Measurements from ENCODE around the gene FAM180A. TPM values are rescaled to one million over a fixed set of nuclear protein-coding genes. Genes with fewer than 3 reads are reported as not detected.

FAM180A gene
- total and polyA plus RNA-seq, 9 of the 15 experiments (the other 6 are each of a cell fraction or from before 2014, with no cell fraction given): not detected

DNA sequence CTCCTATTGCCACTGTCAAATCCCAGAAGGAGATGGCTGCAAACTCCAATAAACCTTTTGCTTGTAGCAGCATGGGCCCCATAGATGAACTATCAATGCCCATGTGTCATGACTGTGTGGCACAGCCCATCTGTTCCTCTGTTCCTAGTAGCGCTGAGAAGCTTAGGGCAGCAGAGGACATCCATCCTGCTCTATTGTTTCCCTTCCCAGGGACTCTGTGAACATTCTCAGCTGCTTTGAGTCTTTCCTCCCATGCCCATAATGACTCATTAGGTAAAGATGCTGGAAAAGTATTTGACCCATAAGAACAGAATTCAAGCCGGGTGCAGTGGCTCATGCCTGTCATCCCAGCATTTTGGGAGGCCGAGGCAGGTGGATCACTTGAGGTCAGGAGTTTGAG, 58.0 kb downstream of the FAM180A start:
- DNase-seq (ENCODE audit: extremely low read depth in 1 of 4, low spot score in 3 of 4) (no peak), ATAC-seq (no peak), FAIRE-seq (no peak)
- 0 out of 5 replicates have a peak, but pooled peaks cover 0 to 8% of the 10 kb centered on the region in 2 experiments for H3K27me3 ChIP-seq (ENCODE audit: control insufficient read depth in 2 of 2, insufficient read depth in 2 of 2, low read length in 2 of 2)
- H3K4me3 ChIP-seq: no peak overlapping the region
- H3K9me3 ChIP-seq (replicated peaks; ENCODE audit: control insufficient read depth, insufficient read depth, low read depth, low read length): no peaks in the 10 kb centered on the region
- ChIA-PET CTCF (ENCODE audit: low intra/inter-chr PET ratio) (no interaction called here), POLR2A (interaction anchor here (0.9 to 1.1 kb wide), 2 partner anchors 11 to 14 kb away, joined by 3 to 4 read pairs; no protein-coding TSS in a partner anchor)
- H3K79me2 ChIP-seq (ENCODE audit: control insufficient read depth, insufficient read depth, low read length): no peaks in the 10 kb centered on the region
- no peak overlapping the region for H2AFZ ChIP-seq (ENCODE audit: low read depth, low read length)
- no peaks in the 10 kb centered on the region for H3K9me1 ChIP-seq (ENCODE audit: control insufficient read depth, insufficient read depth, low read length)
- BruUV-seq (replicated peaks): no TSS peak
- H3K9ac ChIP-seq (ENCODE audit: insufficient read depth in 1 of 2, low read depth in 2 of 2, low read length in 2 of 2): no peak overlapping the region
- intact Hi-C loops (cut with micrococcal nuclease): no loop called here
- no peaks in the 10 kb centered on the region; the same call in 2 of the 3 replicates for H3K36me3 ChIP-seq (ENCODE audit: control insufficient read depth, insufficient read depth, low read length)
- H3K4me1 ChIP-seq (replicated peaks in 1 of 2; ENCODE audit: control insufficient read depth in 2 of 2, insufficient read depth in 2 of 2, low read length in 2 of 2): no peaks in the 10 kb centered on the region
- WGBS (ENCODE audit: insufficient coverage, low coverage, missing lambda C conversion rate): 25% methylated on average over 3 of the region's 3 CpGs
- in situ Hi-C loops (cut with MboI): no loop called here
- no peak overlapping the region for H3K27ac ChIP-seq (ENCODE audit: extremely low read depth, low read depth, low read length)
- H4K20me1 ChIP-seq (replicated peaks; ENCODE audit: control insufficient read depth, insufficient read depth, low read length): no peaks in the 10 kb centered on the region
- no peak overlapping the region for H3K4me2 ChIP-seq (ENCODE audit: insufficient read depth, low read length)
- TF ChIP-seq POLR2AphosphoS5 (IDR thresholded peaks at IDR 0.05; ENCODE audit: control insufficient read depth, insufficient read depth, low read depth, low read length): no peak
- no peak for TF ChIP-seq SP2 (IDR thresholded peaks at IDR 0.05; ENCODE audit: extremely low read depth, low read depth, low read length, poor library complexity, severe bottlenecking)
- TF ChIP-seq HNRNPL (IDR thresholded peaks at IDR 0.05; ENCODE audit: low read depth, low read length): no peak
- TF ChIP-seq SIN3A (IDR thresholded peaks at IDR 0.05; ENCODE audit: borderline replicate concordance in 2 of 2, control insufficient read depth in 1 of 2, low read depth in 2 of 2, low read length in 2 of 2): no peak
- no peak for TF ChIP-seq GABPA (tag; conservative IDR thresholded peaks at IDR 0.05; ENCODE audit: low read depth)
- TF ChIP-seq ZNF644 (tag; IDR thresholded peaks at IDR 0.05; ENCODE audit: low read depth): no peak
- TF ChIP-seq HMG20B (CRISPR knock-in tag; IDR thresholded peaks at IDR 0.05): no peak
- TF ChIP-seq ZEB2 (IDR thresholded peaks at IDR 0.05): no peak
- TF ChIP-seq ZKSCAN8 (CRISPR knock-in tag; IDR thresholded peaks at IDR 0.05): no peak
- TF ChIP-seq NCOA2 (IDR thresholded peaks at IDR 0.05; ENCODE audit: partially characterized antibody in 2 of 2): no peak
- TF ChIP-seq ZNF766 (CRISPR knock-in tag; conservative IDR thresholded peaks at IDR 0.05): no peak
- TF ChIP-seq MNT (conservative IDR thresholded peaks at IDR 0.05): no peak
- TF ChIP-seq HDAC3 (IDR thresholded peaks at IDR 0.05; ENCODE audit: borderline replicate concordance, partially characterized antibody): no peak
- no peak for TF ChIP-seq NRF1 (conservative IDR thresholded peaks at IDR 0.05 in 1 of 2, IDR thresholded peaks at IDR 0.05 in 1 of 2)
- TF ChIP-seq SMAD2 (IDR thresholded peaks at IDR 0.05; ENCODE audit: low read depth, low read length): no peak
- TF ChIP-seq, protein P1, sequence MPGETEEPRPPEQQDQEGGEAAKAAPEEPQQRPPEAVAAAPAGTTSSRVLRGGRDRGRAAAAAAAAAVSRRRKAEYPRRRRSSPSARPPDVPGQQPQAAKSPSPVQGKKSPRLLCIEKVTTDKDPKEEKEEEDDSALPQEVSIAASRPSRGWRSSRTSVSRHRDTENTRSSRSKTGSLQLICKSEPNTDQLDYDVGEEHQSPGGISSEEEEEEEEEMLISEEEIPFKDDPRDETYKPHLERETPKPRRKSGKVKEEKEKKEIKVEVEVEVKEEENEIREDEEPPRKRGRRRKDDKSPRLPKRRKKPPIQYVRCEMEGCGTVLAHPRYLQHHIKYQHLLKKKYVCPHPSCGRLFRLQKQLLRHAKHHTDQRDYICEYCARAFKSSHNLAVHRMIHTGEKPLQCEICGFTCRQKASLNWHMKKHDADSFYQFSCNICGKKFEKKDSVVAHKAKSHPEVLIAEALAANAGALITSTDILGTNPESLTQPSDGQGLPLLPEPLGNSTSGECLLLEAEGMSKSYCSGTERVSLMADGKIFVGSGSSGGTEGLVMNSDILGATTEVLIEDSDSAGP (CRISPR knock-in tag; IDR thresholded peaks at IDR 0.05): no peak
- TF ChIP-seq, protein P2, sequence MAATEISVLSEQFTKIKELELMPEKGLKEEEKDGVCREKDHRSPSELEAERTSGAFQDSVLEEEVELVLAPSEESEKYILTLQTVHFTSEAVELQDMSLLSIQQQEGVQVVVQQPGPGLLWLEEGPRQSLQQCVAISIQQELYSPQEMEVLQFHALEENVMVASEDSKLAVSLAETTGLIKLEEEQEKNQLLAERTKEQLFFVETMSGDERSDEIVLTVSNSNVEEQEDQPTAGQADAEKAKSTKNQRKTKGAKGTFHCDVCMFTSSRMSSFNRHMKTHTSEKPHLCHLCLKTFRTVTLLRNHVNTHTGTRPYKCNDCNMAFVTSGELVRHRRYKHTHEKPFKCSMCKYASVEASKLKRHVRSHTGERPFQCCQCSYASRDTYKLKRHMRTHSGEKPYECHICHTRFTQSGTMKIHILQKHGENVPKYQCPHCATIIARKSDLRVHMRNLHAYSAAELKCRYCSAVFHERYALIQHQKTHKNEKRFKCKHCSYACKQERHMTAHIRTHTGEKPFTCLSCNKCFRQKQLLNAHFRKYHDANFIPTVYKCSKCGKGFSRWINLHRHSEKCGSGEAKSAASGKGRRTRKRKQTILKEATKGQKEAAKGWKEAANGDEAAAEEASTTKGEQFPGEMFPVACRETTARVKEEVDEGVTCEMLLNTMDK (IDR thresholded peaks at IDR 0.05; ENCODE audit: borderline replicate concordance, insufficient read depth, low read depth, low read length, poor library complexity, severe bottlenecking): no peak
- TF ChIP-seq SMAD3 (CRISPR knock-in tag; conservative IDR thresholded peaks at IDR 0.05): no peak

Data from K562 (cell line).